HG03039 (cell line): ENCODE results near the gene NOS1AP.

Source experiments
- ATAC-seq: cut with Tn5 transposase; IDR thresholded peaks from one replicate; pipeline ENCODE4 v1.9.1; 2021; ENCODE audit warnings: mild to moderate bottlenecking, moderate library complexity; ENCODE audit not compliant: unreplicated experiment

Gene NOS1AP

DNA sequence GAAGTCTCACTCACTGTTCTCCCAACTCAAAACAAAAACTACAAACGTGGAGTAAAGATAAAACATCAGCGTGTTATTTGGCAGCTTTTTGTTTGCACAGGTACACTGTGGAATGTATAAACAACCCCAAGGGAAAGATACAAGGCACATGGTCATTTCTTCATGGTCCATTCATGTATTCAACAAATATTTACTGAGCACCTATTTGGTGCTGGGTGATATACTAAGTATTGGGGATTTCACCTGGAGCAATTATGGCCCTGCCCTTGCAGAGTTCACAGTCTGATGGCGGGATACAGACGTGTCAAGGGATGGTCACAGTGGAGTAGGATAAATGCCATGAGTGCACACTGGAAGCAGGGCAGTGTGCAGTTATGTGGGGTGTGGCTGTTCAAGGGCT lies 171.1 kb downstream of the NOS1AP start:
- no peak for ATAC-seq

DNA sequence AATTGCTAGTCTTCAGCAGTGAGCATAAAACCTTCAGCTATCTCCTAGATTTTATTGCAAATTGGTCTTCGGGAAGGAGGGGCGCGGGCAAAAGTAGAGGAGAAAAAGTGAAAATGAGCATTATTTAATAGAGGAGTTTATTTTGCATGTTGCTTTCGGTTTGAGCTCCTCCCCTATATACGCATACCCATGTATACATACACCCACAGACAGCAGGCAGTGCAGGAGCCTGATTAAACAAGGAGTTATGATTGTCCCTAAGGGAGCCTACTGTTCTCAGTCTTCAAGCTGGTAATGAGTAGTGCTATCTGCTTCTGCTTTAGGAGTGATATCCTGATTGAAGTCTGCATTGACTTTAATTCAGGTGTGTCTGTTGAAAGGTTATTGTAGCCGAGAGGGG lies 173.3 kb downstream of the NOS1AP start:
- no peak for ATAC-seq

DNA sequence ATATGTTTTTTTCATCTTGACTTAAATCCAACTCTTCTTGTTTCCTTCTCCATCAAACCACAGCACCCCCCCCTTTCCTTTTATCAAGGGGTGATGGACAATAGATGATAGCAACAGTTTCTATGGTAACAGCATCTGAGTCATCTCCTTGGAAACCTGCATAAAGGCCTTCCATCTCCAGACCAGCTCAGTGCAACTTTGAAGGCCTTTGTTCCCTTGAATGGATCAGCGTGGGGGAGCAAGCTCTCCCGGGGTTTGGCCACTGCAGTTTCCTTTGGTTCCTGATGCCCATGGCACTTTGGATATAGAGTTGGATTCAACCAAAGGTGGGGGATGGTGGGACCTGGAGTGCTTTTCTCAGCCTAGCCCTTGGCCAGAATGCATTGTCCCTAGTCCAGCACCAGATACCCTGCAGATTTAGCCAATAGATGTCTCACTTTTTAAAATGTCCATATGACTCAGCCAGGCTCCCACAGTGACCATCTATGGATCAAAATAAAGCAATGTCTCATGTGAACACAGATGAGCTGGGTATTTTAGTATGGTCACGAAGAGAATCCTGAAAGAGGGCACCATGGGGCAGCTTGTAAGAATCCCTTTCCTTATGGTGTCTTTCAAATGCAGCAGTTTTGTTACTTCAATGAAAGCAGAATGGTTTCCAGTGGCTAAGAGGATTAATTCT lies 179.5 kb downstream of the NOS1AP start:
- no peak for ATAC-seq

DNA sequence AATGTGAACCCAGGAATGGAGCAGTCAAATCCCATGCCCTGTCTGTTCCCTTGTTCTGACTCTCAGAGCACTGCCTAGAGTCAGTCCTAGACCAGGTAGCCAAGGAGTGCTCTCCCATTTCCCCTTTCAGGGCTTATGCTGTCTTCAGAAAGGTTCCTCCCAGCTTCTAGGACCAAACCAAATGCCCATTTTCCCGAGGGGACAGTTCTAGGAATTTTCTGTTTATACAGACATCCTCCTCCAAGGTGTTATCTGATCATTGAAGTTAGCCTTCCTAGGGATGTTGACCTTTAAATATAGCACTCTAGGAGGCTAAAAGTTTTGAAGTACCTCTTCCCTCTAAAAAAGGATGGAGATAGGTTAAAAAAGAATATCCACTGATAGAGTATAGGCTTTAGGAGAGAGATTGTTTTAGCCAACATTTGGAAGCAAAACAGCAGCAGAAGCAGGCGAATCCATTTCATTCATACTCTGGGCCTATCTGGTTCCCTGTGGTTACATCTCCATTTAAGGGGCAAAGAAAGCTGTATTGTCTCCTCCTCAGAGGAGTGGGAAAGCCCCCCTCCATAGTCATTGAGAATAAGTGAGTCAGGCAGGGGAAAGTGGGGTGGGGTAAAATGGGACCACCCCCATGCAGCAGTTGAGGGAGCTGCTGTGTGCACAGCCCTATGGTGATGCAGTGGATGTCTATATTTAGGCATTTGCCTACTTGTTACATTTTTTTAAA lies 180.7 kb downstream of the NOS1AP start:
- ATAC-seq, result no peak

DNA sequence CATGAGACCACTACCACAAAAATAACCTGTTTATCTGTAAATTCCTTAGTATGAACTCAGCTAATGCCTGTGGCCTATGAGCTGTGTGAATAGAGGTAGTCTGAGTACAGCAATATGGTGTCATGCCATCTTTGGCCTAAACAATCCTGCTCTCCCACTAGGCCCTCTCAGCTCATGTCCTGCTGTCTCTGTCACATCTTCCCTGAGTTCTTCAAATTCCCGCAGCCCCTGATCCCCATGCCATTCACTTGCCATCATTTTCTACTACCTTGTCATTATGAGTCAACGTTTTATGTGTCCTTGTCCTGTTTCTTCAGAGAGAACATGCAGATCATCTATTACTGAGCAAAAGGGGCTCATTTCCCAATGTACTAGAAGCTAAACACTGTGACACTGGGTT lies 181.6 kb downstream of the NOS1AP start:
- ATAC-seq, result no peak

DNA sequence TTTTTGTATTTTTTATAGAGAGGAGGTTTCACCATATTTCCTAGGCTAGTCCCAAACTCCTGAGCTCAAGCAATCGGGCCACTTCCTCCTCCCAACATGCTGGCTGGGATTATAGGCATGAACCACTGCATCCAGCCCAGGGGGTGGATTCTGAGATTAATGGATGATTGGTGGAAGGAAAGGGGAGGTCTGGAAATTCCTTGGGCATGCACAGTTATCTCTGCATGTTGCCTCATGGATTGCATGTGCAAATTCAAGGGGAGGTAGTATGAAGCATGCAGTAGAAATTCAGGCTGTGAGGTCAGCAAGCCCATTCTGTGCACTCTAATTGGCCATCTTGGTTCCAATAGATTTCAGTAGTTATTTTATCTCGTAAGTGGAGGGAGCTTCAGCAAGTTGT lies 182.7 kb downstream of the NOS1AP start:
- ATAC-seq, result no peak

DNA sequence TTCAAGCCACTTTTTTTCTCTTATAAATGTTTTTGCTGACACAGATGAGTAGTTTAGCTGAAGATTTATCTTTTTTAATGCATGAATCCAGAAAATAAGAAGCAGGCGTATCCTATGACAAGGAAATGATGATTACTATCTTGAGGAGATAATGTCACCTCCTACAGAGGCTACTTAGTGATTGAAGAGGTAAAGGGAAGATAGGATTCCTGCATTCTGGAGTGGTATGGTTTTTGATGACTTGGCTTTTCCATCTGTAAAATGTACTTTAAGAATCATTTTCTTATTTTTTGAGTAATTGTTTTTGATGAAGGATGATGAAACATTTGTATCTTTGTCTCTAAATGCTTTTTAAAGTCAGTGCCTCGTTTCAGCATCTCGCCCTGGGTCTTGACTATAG lies 184.3 kb downstream of the NOS1AP start:
- ATAC-seq, result no peak

DNA sequence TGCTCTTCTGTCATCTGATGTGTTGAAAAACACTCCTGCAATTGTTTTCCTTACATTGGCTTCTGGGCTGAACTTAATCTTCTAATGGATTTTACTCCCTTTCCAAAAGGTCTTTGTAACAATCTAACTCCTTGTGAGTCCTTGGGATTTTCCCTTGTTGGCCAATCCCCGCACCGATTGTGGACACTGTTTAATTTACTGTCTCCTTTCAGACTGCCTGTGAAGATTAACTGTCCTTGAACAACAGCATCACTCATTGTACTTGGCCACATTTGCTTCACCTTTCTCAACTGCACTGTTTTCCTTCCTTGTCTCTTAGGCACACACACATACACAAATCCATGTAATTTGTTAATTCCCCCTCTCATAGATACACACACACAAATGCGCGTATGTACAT lies 186.8 kb downstream of the NOS1AP start:
- no peak for ATAC-seq

DNA sequence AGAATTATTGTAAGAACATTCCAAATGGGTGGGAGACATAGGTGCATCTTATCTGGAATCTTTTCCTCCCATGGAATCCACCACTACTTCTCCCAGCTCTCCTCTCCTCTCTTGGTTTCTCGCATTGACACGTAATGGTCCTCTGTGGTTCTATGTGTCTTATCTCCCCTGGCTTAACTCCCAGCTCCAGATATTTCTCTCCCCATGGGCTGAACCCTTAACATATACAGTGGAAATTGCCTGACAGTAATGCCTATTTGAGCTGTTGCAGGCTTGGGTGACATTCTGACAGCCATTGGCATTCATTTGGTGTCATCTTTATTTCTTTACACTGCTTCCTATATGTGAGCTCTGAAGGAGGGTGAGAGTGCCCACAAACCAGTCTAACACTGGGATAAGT lies 188.9 kb downstream of the NOS1AP start:
- no peak for ATAC-seq

DNA sequence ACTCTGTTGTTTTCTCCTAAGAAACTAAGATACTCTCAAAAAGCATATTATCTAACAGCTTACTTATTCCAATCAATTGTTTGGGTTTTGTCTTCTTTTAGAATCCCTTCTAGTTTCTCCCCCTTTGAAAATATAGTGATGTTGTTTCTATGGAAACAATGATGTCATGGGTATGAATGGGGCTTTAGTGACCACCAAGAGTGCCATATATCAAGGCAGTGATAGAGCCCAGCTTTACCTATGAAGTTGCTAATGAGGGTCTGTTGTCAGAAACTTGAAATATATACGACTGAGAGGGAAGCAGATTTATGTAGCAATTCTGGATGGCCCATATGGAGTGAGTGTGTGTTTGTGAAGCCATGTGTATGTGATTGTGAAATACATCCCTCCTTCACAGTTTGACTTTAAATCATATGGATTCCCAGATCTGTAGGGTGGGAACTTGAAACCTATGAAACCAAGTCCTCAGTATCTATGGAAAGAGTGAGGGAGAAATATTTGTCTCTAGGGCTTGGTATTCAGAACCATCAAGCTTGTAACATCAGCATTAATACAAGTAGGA lies 190.5 kb downstream of the NOS1AP start:
- ATAC-seq, result no peak

DNA sequence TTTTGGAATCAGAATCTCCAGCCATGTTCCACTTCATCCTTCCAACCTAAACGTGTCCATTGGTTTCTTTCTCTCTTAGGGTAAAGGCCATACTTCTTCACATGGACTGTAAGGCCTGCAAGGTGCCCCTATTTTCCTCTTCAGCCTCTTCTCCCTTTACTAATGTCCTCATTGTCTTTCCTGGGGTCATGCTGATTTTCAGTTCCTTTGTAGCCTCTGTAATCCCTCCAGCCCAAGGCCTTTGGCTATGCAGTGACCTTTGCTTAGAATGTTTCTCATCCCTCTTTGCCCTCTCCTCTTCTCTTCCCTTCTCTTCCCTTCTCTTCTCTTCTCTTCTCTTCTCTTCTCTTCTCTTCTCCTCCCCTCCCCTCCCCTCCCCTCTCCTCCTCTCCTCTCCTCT lies 194.6 kb downstream of the NOS1AP start:
- no peak for ATAC-seq

DNA sequence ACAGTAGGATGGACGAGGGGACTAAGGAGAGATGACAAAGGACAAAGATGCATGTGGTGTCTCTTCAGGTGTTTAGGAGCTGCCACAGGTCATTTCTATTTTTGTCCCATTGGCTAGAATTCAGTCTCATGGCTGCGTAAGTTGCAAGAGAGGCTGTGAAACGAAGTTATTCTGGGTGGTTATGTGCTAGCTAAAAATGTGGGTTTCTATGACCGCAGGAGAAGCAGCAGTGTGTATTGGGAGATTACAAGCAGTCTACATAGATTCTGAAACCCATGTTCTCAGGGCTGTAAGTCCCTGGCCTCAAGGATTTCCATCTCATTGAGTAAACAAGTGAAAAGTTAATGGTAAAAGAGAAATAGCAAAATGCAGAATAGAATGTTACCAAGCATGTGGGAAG lies 196.5 kb downstream of the NOS1AP start:
- ATAC-seq, result no peak

DNA sequence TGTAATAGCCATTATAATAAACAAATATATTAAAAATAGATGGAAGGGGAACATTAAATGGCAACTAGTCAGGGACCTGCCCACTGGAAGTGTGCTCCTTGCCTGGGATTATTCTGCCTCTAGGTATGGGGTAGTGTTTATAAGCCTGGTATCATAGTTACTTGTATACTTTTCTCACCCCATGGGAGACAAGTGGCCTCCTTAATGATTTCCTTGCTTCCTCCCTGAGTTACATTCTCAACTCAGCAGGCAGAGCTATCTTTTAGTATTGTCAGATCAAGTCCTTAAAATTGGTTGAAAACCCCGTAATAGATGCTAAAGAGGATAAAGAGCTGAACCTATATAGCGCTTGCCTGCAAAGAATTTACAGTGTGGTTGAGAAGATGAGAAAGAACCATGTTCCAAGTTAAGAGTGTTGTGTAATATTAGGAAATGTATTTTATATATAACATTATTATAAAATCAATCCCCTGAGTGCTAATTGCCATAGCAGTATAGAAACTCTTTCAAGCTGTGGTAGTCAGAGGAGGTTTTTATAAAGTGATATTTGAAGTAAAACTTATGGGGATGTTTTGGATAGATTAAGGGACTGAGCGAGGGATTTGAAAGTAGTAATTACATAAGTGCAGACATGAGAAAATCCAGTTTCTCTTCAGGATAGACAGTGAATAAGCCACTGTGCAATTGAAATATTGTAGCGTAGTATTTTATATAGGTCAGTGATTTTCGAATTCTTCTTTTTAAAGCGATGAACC lies 200.7 kb downstream of the NOS1AP start:
- ATAC-seq, result no peak

DNA sequence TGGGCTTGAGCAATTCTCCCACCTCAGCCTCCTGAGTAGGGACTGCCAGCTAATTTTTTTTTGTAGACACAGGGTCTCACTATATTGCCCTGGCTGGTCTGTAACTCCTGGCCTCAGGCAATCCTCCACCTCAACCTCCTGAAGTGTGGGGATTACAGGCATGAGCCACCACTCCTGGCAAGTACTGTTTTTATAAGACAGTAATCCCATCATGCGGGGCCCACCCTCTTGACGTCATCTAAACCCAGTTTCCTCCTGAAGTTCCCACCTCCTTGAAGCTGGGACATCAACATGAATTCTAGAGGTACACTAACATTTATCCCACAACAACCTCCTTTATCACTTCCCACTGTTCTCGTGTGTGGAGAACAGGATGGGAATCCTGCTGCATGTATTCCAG lies 202.5 kb downstream of the NOS1AP start:
- ATAC-seq, result no peak

DNA sequence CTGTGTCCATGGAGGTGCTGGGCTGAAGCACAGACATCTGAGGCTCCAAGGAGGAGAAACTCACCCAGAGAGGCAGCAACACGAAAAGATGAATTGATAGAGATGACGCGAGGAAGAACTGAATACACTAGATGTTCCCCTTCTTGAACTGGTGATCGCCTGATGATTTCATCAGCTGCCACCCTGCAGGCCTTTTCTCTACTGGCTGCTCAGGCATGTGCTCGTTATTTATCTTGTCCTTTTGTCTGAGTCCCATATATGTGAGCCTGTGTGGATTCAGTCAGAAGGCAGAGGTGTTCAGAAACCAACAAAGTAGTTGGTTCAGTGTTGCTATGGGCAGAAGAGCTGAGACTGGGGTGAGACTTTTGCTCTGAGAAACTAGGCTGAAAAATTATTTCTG lies 202.9 kb downstream of the NOS1AP start:
- ATAC-seq, result no peak

DNA sequence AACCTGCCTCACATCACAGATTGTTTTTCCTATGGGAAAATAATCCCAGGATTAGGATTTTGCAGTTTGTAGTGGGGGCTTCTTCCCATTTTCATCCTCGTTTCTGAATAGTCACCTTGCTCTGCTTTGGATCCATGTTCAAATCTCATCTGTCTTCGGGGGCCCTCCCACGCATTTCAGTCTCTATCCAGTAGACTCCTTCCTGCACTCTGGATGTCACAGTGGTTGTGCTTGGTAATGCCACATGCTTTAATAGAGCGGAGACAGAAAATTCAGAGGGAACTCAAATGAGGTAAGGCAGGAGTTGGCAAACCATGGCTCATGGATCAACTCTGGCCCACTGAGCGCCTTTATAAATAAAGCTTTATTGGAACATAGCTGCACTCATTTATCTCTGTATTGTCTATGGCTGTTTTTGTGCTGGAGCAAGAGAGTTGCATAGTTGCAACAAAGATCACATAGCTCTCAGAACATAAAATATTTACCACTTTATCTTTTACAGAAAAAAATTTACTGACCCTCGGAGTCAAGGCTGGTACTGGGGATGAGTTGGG lies 206.2 kb downstream of the NOS1AP start:
- ATAC-seq, result no peak

DNA sequence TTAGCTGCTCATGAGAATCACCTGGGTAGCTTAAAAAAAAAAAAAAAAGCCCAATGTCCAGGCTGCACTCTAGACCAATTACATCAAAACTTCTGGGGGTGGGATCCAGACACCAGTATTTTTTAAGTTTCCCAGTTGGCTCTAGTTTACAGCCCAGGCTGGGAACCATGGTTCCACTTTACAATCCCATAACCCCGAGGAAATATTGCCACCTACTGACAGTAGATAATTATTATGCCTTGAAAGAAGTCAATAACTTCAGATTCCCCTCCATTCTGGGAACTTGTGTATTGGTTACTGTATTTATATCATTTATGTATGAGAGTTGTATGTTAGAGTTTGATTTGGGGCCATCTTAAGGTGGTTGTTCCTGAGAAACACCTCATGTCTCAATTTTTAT lies 207.0 kb downstream of the NOS1AP start:
- ATAC-seq, result no peak

DNA sequence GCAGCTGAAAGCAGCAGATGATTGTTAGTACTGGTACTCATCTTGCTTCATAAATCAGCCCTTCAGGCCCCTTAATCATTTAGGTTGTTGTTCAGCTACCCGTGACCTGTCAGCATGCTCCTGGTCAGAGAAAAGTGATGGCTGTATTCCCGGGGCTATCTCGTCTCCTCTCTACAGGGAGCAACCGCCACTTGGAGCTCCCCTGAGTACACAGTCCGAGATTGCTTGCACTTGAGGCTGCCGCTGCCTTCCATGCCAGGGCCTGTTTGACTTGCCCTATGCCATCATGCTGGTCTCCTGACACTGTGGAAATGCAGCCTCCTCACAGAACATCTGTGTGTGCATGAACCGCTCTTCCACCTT lies 209.6 kb downstream of the NOS1AP start:
- ATAC-seq, result no peak

DNA sequence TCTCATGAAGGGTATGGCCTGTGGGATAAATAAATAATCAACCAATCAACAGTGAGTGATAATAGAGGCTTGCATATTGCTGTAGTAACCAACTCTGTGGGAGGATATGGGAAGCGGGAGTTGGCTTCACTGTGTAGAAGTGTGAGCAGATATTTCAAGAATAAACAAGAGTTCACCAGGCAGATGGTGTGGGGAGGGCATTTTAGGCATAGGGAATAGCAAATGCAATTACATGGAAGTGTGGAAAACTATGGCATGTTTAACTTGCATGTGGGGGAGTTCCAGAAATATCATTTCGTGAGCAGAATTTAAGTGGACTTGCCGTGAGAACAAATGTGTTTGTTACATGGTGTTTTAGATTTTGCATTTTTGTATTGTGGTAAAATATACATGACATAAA lies 211.9 kb downstream of the NOS1AP start:
- no peak for ATAC-seq

DNA sequence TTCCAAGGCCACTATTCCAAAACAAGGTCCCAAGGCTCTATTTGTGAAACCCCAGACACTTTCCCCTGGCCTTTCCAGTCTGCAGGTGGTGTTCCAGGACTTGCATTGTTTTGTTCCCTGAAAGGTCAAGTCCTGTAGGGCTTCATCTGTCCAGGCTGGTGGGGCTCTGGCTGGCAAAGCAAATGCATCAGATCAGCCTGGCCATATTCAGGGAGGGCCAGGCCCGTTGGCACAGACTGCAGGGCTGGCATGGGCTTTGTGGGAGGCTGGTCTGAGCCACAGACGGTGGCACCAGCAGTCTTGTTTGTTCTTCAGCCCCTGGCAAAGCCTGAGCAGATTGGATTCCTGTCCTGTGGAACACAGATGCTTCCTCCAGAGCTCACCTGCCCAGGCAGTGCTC lies 214.2 kb downstream of the NOS1AP start:
- no peak for ATAC-seq

DNA sequence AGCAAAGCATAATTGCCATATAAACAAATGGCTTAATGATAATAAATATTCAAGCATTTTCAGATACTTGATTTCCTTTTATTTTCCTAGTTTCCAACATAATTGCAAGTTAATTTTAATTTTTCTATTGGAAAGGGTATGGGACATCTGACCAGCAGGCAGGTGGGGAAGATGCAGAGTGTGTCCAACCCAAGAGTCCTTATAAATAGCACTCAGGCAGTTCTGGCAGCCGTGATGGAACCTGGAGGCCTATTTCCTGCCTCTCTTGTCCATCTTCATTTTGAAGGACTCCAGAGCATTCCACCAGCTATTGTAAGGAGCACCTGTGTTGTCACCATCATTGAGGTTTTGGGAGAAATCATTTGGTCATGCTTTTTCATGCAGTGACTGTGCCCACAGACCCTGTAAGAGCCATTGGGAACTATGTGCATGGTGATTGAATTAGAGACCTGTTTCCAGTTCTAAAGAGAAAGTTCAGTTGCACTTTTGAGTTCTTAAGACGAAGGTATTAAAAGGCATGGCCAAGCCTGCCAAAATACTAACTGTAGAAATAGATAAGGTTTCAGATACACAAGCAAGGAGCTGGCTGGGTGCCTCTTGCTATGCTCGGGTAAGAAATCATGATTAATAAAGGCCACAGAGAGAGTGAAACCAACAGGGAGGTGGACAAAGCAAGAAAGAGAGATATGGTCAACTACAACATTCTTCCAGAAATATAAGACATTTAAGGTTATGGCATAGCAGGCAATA lies 214.9 kb downstream of the NOS1AP start:
- no peak for ATAC-seq
